ENCODE results near the gene PTPRG. TPM values are rescaled to one million over a fixed set of nuclear protein-coding genes. Genes with fewer than 3 reads are reported as not detected.

The PTPRG gene
- total and polyA plus RNA-seq, 2 of the 13 experiments (the other 11 are each of a cell fraction or from before 2014, with no cell fraction given), result 8.0 to 25.3 TPM

DNA sequence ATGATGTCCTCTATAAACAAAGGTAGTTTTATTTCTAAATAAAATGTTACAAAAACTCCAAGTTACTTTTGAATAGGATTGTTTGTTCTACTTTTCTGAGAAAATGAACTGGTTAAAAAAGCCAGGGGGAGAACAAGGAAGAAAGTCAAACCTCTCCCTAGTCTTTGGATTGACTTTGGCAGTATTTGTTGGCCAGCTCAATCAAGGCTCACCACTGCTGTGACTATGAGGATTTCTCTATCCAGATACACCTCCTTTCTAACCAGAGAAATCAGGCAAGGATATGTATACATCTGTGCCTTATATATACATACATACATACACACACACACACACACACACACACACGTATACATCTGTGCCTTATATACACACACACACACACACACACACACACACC is 704.2 kb downstream of the PTPRG start:
- H3K4me1 ChIP-seq (ENCODE audit: insufficient read depth, low read length), result no peaks in the 10 kb centered on the region
- H3K9me3 ChIP-seq (ENCODE audit: low read length), result no peaks in the 10 kb centered on the region
- FAIRE-seq, result no peak
- ChIA-PET POLR2A (no interaction called here), CTCF (ENCODE audit: low intra/inter-chr PET ratio, low total read pairs) (no interaction called here)
- no peak overlapping the region for H3K4me2 ChIP-seq (ENCODE audit: low read depth, low read length)
- 92% methylated on average over 1 of the region's 1 CpG for WGBS (ENCODE audit: low lambda C conversion rate)
- TF ChIP-seq SP140L (CRISPR knock-in tag; IDR thresholded peaks at IDR 0.05; ENCODE audit: borderline replicate concordance) (no peak), KLF13 (CRISPR knock-in tag; IDR thresholded peaks at IDR 0.05) (no peak), ZNF205 (CRISPR knock-in tag; IDR thresholded peaks at IDR 0.05) (no peak), SMYD3 (CRISPR knock-in tag; IDR thresholded peaks at IDR 0.05) (no peak), CCDC6 (CRISPR knock-in tag; IDR thresholded peaks at IDR 0.05) (no peak), ZKSCAN8 (CRISPR knock-in tag; IDR thresholded peaks at IDR 0.05; ENCODE audit: borderline replicate concordance) (no peak), NFE2L2 (IDR thresholded peaks at IDR 0.05; ENCODE audit: low read length) (no peak), HIVEP1 (CRISPR knock-in tag; IDR thresholded peaks at IDR 0.05) (no peak), ZNF850 (CRISPR knock-in tag; conservative IDR thresholded peaks at IDR 0.05) (no peak), DNMT1 (CRISPR knock-in tag; IDR thresholded peaks at IDR 0.05) (no peak), ZNF496 (CRISPR knock-in tag; IDR thresholded peaks at IDR 0.05; ENCODE audit: insufficient replicate concordance) (no peak), ZNF879 (CRISPR knock-in tag; IDR thresholded peaks at IDR 0.05) (no peak), ZKSCAN1 (IDR thresholded peaks at IDR 0.05; ENCODE audit: low read length) (no peak)
- TF ChIP-seq, protein P1, sequence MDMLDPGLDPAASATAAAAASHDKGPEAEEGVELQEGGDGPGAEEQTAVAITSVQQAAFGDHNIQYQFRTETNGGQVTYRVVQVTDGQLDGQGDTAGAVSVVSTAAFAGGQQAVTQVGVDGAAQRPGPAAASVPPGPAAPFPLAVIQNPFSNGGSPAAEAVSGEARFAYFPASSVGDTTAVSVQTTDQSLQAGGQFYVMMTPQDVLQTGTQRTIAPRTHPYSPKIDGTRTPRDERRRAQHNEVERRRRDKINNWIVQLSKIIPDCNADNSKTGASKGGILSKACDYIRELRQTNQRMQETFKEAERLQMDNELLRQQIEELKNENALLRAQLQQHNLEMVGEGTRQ (IDR thresholded peaks at IDR 0.05; ENCODE audit: low read depth, low read length), result no peak
- TF ChIP-seq, protein P1 (CRISPR knock-in tag; IDR thresholded peaks at IDR 0.05; ENCODE audit: borderline replicate concordance), result no peak
- TF ChIP-seq, protein P2, sequence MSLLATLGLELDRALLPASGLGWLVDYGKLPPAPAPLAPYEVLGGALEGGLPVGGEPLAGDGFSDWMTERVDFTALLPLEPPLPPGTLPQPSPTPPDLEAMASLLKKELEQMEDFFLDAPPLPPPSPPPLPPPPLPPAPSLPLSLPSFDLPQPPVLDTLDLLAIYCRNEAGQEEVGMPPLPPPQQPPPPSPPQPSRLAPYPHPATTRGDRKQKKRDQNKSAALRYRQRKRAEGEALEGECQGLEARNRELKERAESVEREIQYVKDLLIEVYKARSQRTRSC (CRISPR knock-in tag; IDR thresholded peaks at IDR 0.05; ENCODE audit: low read depth), result no peak
- TF ChIP-seq, protein P3, sequence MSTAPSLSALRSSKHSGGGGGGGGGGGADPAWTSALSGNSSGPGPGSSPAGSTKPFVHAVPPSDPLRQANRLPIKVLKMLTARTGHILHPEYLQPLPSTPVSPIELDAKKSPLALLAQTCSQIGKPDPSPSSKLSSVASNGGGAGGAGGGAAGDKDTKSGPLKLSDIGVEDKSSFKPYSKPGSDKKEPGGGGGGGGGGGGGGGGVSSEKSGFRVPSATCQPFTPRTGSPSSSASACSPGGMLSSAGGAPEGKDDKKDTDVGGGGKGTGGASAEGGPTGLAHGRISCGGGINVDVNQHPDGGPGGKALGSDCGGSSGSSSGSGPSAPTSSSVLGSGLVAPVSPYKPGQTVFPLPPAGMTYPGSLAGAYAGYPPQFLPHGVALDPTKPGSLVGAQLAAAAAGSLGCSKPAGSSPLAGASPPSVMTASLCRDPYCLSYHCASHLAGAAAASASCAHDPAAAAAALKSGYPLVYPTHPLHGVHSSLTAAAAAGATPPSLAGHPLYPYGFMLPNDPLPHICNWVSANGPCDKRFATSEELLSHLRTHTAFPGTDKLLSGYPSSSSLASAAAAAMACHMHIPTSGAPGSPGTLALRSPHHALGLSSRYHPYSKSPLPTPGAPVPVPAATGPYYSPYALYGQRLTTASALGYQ (CRISPR knock-in tag; IDR thresholded peaks at IDR 0.05), result no peak
- TF ChIP-seq, protein P4, sequence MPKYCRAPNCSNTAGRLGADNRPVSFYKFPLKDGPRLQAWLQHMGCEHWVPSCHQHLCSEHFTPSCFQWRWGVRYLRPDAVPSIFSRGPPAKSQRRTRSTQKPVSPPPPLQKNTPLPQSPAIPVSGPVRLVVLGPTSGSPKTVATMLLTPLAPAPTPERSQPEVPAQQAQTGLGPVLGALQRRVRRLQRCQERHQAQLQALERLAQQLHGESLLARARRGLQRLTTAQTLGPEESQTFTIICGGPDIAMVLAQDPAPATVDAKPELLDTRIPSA (CRISPR knock-in tag; IDR thresholded peaks at IDR 0.05; ENCODE audit: borderline replicate concordance), result no peak
- TF ChIP-seq, protein P5, sequence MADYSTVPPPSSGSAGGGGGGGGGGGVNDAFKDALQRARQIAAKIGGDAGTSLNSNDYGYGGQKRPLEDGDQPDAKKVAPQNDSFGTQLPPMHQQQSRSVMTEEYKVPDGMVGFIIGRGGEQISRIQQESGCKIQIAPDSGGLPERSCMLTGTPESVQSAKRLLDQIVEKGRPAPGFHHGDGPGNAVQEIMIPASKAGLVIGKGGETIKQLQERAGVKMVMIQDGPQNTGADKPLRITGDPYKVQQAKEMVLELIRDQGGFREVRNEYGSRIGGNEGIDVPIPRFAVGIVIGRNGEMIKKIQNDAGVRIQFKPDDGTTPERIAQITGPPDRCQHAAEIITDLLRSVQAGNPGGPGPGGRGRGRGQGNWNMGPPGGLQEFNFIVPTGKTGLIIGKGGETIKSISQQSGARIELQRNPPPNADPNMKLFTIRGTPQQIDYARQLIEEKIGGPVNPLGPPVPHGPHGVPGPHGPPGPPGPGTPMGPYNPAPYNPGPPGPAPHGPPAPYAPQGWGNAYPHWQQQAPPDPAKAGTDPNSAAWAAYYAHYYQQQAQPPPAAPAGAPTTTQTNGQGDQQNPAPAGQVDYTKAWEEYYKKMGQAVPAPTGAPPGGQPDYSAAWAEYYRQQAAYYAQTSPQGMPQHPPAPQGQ (CRISPR knock-in tag; IDR thresholded peaks at IDR 0.05; ENCODE audit: borderline replicate concordance), result no peak
- H3K27ac ChIP-seq (ENCODE audit: extremely low read length, insufficient read depth, low read length), result no peak overlapping the region
- H3K36me3 ChIP-seq (replicated peaks in 1 of 2; ENCODE audit: control insufficient read depth in 1 of 2, insufficient read depth in 2 of 2, low read length in 2 of 2), result peaks cover 4 to 16% of the 10 kb centered on the region in 2 experiments; a peak in 4 of 5 replicates
- H2AFZ ChIP-seq (ENCODE audit: low read length), result no peak overlapping the region
- H4K20me1 ChIP-seq (ENCODE audit: insufficient read depth, low read length), result no peaks in the 10 kb centered on the region
- in situ Hi-C loops (cut with HindIII; ENCODE audit: extremely low pct_ligation_motif_present, low pct_unique_long_range_greater_than_20kb), result no loop called here
- intact Hi-C loops (cut with micrococcal nuclease; ENCODE audit: unreplicated experiment), result no loop called here
- H3K9ac ChIP-seq (ENCODE audit: insufficient read depth, low read depth, low read length), result no peak overlapping the region
- no peak for DNase-seq (ENCODE audit: low spot score)
- no peaks in the 10 kb centered on the region for H3K27me3 ChIP-seq (ENCODE audit: control insufficient read depth in 1 of 2, insufficient read depth in 2 of 2, low read length in 2 of 2)
- no peak for ATAC-seq
- BruUV-seq (replicated peaks), result no TSS peak
- H3K4me3 ChIP-seq (replicated peaks in 1 of 3; ENCODE audit: insufficient read depth in 1 of 3, low read depth in 2 of 3, low read length in 3 of 3), result no peak overlapping the region
- no peaks in the 10 kb centered on the region for H3K79me2 ChIP-seq (ENCODE audit: insufficient read depth, low read length)

Measured in HepG2 (cell line).